ENCODE data around the gene GDF15.

DNA sequence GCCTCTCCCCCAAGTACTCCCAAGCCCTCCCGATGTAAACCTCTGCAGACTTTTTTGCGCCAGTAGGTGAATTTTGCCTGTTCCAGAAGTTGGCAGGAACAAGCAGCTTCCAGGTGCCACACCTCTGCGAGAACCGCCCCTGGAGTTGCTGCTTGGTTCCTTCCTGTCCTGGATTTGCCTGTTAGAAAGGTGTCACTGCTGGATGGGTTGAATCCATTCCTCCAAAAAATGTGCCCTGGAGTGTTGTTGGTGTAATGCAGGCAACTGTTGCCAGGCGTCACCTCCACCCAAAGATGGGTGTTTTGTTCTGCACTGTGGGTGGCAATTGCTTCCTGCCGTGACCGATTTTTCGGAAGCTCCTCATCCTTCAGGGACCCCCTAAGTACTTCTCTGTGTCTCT, 39.9 kb upstream of the GDF15 start:
- TF ChIP-seq, protein P1, sequence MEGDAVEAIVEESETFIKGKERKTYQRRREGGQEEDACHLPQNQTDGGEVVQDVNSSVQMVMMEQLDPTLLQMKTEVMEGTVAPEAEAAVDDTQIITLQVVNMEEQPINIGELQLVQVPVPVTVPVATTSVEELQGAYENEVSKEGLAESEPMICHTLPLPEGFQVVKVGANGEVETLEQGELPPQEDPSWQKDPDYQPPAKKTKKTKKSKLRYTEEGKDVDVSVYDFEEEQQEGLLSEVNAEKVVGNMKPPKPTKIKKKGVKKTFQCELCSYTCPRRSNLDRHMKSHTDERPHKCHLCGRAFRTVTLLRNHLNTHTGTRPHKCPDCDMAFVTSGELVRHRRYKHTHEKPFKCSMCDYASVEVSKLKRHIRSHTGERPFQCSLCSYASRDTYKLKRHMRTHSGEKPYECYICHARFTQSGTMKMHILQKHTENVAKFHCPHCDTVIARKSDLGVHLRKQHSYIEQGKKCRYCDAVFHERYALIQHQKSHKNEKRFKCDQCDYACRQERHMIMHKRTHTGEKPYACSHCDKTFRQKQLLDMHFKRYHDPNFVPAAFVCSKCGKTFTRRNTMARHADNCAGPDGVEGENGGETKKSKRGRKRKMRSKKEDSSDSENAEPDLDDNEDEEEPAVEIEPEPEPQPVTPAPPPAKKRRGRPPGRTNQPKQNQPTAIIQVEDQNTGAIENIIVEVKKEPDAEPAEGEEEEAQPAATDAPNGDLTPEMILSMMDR (IDR thresholded peaks at IDR 0.05): no peak
- TF ChIP-seq MAFK (IDR thresholded peaks at IDR 0.05; ENCODE audit: partially characterized antibody) (no peak), POLR2A (IDR thresholded peaks at IDR 0.05; ENCODE audit: low read length) (no peak), KDM1A (IDR thresholded peaks at IDR 0.05; ENCODE audit: low read depth) (no peak)
- TF ChIP-seq, protein P2, sequence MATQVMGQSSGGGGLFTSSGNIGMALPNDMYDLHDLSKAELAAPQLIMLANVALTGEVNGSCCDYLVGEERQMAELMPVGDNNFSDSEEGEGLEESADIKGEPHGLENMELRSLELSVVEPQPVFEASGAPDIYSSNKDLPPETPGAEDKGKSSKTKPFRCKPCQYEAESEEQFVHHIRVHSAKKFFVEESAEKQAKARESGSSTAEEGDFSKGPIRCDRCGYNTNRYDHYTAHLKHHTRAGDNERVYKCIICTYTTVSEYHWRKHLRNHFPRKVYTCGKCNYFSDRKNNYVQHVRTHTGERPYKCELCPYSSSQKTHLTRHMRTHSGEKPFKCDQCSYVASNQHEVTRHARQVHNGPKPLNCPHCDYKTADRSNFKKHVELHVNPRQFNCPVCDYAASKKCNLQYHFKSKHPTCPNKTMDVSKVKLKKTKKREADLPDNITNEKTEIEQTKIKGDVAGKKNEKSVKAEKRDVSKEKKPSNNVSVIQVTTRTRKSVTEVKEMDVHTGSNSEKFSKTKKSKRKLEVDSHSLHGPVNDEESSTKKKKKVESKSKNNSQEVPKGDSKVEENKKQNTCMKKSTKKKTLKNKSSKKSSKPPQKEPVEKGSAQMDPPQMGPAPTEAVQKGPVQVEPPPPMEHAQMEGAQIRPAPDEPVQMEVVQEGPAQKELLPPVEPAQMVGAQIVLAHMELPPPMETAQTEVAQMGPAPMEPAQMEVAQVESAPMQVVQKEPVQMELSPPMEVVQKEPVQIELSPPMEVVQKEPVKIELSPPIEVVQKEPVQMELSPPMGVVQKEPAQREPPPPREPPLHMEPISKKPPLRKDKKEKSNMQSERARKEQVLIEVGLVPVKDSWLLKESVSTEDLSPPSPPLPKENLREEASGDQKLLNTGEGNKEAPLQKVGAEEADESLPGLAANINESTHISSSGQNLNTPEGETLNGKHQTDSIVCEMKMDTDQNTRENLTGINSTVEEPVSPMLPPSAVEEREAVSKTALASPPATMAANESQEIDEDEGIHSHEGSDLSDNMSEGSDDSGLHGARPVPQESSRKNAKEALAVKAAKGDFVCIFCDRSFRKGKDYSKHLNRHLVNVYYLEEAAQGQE (IDR thresholded peaks at IDR 0.05): no peak

All from A549 (cell line).